SHP77 (cell line): ENCODE data around the gene MDM2.

ENCODE experiments used
- DNase-seq, 2 experiments: peaks; one replicate each; lab custom pipeline; 2025; lab: John Stamatoyannopoulos, UW

Gene MDM2

DNA sequence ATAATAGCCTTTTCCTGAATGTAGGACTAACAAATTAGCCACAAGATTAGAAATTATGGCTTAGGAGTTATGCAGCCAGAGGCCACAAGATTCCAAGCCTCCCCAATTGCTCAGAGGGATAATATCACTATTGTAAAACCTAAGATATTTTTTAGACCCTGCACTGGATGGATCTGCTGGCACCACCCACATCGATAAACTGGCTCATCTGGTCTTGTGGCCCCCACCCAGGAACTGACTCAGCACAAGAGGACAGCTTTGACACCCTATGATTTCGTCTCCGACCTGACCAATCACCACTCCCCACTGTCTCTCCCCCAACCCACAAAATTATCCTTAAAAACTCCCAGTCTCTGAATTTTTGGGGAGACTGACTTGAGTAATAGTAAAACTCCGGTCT lies 70.3 kb downstream of the MDM2 start:
- no peak for DNase-seq

DNA sequence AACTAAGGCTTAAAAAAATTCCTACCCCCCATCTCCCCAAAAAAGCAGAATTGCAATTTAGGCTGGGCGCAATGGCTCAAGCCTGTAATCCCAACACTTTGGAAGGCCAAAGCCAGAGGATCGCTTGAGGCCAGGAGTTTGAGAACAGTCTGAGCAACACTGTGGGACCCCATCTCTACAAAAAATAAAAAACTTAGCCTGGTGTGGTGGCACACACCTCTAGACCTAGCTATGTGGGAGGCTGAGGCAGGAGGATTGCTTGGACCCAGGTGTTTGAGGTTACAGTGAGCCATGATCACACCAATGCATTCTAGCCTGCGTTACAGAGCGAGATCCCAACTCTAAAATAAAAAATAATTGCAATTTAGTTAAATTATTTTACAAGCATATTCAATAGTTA lies 70.9 kb downstream of the MDM2 start:
- no peak for DNase-seq

DNA sequence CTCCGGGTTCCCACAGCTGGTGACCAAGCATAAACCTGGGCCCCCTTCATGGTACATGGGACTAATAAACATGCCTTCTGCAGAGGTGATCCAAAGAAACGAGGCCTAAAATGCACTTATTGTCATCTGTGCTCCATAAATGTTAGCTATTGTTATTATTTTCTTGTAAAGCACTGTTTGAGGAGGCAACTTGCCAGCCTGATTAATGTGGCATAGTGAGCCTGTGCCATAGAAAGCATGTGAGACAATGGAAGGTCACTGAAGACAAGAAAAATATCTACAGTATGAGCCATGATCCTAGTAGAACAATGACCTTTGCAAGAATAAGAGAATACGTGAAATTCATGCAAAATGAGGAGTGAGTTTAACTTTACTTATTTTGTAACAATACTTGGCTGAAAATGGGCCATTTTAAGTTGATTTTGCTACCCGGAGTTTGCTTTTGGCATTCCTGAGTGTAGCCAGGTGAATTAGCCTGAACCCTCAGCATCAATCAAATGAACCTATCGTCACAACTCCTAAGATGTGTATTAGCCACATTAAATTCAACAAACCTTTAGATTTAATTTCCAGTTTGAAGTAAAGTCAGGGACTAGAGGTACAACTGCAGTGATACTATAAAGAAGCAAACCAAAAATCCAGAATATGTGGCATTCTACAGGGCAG lies 72.8 kb downstream of the MDM2 start:
- no peak for DNase-seq

DNA sequence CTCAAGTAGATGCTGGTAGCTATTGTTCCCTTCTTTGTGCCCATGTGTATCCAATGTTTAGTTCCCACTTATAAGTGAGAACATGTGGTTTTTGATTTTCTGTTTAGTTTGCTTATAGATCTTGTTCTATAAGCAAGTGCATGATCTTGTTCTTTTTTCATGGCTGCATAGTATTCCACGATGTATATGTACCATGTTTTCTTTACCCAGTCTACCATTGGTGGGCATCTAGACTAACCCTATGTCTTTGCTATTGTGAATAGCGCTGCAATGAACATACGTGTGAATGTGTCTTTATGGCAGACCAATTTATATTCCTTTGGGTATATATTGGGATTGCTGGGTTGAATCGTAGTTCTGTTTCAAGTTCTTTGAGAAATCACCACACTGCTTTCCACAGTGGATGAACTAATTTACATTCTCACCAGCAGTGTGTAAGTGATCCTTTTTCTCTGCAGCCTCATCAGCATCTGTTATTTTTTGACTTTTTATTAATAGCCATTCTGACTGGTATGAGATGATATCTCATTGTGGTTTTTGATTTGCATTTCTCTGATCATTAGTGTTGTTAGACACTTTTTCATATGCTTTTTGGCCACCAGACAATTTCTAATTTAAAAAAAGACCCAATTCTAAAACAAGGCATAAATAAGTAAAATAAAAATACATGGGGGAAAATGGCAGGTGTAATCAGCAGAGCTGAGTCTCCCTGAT lies 74.4 kb downstream of the MDM2 start:
- DNase-seq: no peak

DNA sequence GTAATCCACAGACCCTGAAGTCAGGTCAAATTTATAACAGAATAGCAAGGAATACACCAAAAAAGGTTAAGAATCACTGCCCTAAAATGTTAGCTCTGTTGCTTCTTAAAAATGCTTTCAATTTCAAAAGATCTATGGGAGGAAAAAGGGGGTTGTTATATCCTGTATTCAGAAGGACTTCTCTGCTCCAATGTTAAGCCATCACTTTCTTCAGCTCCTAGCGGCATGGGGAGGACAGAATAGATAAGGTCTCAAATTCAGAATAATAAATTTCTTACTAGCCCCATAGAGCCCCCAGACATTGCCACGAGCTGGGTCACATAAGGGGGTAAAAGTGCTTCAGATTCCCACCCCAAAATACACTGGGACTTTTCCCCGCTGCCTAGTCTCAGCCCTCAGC lies 75.2 kb downstream of the MDM2 start:
- no peak for DNase-seq

DNA sequence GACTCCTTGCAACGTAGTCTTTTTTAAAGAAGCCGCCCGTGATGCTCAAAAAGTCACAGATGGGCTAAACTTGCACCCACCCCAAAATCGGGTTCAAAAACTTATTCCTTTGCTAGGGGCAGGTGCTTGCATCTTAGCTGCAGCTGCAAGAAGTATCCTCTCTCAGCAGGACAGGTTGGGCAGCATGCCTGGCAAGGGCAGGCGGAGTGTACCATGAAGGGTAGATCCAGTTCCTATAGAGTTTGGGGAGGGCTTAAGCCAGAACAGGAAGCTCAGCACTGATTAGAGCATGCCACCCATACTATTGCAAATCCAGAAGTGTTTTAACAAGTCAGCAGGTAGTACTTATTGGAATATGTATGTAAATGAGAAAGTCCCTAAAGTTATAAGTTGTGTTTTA lies 76.3 kb downstream of the MDM2 start:
- DNase-seq: no peak

DNA sequence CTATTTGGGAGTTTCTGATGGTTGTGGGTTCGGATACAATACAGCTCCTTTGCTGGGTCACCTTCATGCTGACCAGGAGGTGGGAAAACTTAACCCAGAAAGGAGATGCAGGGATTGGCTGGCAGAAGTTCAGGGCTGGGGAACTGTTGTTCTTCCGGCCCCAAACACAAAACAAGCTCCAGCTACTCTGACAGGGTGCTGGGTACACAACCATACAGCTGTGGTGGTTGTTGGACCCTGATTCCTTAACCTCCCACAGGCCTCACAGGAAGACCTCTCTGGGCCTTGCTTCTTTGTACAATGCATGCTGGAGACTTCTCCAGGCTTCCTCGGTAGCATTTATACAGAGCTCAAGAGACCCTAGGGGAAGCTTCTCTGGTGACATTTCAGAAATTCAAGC lies 77.4 kb downstream of the MDM2 start:
- no peak for DNase-seq

DNA sequence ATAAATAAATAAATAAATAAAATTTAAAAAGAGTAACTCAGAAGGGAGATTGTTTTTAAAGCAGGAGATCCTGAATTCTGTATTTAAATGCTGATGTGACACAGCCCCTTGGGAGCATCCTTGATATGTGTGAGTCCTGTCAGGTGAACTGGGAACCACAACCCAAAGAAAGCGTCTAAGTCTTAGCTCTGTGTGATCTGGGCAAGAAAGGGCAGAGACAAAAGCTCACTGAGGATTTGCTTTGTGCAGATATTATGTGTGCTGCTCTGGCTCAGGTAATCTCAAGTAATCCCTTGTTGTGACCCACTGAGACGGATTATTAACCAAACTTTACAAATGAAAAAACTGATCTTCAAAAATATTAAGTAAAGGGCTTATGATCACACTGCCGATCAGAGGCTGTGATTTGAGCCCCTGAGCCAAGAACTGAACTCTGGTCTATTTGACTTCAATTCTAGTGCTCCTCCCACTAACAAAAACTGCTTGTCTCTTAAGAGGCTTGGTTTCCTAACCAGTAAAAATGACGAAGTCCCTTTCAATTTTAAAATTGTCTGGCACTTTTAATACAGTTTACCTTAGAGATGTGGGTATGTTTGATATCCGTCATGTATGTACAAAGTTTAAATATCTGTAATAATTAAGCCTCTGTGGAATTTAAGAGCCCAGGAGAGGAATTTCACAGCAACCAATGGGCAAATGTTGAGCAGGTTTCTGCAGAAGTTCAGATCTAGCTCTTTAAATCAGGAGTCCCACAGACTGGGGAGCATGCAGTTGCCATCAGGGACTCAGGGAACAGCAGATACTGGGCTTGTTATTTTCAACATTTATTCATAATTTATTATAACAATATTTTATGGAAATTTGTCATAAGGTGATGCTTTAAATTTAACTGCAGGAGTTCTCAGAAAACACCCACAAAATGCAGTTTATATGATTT lies 78.9 kb downstream of the MDM2 start:
- no peak for DNase-seq

DNA sequence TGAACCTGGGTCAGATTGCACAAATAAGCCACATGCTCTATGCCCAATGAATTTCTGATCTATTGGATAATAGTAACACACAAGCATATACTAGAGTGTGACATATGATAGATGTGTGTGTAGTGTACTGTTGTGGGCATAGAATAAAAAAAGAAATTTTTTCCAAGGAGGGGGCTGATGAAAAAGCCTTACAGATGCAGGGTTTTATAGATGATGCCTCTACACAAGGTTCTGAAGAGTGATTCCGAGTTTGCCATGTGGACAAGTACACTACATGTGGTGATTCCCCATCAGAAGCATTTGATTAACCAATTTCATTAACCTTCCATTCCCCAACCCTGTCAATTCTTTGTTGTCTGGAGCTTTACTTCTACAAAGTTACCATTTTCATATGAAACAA lies 79.7 kb downstream of the MDM2 start:
- DNase-seq: no peak

DNA sequence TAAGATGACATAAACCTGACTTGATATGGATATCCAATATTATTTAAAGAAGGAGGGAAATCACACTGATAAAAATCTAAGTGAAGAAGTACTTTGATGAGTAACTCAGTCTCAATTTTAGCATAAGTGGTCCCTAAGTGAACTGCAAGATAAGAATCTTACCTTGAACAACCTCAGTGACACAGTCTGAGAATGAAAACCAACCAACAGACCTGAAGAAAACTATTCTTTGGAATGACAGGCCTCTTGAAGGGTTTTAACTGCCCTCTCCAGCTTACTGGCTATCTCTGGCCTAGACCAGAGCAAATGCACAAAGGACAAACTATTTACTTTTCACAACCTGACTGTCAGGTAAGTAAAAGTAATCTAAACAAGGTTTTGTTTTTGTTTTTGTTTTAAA lies 80.3 kb downstream of the MDM2 start:
- no peak for DNase-seq

DNA sequence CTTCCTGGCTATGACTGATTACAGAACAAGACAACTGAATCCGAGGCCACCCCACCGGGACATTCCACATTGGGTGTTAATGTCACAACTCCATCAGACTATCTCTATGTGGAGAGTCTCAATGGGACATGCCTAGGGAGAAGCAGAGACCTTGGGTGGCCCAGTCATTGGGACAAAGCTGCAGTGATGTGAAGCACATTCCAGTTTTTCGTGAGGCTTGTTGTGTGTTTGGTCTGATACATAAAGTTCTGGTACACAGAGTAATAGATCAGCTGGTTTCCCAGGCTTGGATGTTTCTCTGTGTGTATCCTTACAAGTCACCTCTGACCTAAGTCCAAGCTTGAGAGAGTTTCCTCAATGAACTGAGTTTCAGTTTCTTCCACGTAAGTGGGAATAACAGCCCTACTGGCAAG lies 82.7 kb downstream of the MDM2 start:
- DNase-seq: no peak

DNA sequence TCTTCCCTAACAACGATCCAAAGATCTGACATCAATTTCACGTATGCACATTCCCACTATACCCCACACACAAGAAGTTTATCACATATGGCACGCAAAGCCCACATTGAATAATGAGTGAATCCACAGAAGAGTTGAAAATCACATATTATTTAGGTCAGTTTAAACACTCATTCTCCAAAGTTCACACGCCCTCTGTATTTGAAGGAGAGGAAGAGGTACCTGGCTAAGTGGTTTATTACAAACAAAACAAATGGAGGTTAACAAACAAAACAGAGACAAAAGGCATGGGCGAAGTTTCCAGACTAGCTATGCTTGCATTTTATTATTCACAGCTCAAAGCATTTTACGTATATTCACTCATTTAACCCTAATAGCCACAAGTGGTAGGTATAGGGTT lies 83.2 kb downstream of the MDM2 start:
- no peak for DNase-seq

DNA sequence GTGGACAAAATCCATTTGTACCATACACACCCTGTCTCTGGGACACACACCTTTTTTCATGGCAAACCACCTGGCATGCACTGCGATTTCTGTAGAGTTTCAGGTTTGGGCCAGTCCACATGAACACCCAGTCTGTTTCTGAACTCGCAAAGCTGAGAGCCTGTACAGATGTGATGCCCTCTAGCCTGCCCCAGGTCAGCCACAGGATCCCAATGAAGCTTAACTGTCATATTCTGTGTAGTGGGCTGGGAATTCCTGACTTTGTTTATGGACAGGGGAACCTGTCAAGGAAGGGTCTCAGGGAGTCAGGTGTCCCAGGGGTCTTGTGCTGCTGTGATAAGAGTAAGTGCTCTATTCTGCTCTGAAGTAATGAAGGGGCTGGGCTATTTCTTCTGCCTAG lies 85.2 kb downstream of the MDM2 start:
- no peak for DNase-seq

DNA sequence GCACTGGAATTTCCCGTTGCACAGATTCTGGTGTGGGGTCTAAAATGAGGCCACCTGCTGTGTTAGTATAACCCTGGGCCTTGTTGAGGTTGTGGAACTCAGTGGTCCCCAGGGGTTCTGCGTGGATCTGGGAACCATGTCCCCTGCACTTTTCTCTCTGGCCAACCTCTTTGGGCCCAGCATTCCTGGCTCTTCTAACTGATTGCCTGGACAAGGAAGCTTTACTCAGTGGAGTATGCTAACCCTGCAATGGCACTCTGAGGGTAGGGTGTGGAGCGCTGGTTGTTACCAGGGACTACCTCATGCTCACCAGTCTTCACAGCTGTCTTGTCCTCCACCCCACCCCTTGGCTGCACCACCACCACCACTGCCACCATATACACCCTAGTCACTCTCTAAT lies 85.8 kb downstream of the MDM2 start:
- no peak for DNase-seq

DNA sequence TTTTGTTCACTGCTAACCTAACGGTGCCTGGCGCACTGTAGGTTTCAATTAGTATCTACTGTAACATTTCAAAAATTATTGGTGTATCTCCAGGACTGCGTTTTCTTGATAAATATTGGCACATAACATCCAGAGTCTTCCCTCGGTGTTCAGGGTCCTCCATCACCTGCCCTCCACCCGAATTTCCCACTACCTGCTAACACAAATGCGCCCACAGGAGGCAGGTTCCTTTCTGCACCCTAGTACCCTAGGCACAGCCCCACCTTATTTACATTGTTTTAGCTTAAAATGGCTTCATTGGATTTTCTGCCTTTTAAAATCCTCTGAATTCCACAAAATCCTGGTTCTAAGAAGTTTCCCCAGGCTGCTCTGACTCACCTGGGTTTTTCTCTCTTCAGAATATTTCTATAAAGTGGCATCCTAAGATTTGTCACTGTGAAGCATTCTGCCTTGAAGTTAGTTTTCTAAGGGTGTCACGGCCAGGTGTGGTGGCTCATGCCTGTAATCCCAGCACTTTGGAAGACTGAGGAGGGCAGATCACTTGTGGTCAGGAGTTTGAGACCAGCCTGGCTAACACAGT lies 86.4 kb downstream of the MDM2 start:
- DNase-seq: no peak

DNA sequence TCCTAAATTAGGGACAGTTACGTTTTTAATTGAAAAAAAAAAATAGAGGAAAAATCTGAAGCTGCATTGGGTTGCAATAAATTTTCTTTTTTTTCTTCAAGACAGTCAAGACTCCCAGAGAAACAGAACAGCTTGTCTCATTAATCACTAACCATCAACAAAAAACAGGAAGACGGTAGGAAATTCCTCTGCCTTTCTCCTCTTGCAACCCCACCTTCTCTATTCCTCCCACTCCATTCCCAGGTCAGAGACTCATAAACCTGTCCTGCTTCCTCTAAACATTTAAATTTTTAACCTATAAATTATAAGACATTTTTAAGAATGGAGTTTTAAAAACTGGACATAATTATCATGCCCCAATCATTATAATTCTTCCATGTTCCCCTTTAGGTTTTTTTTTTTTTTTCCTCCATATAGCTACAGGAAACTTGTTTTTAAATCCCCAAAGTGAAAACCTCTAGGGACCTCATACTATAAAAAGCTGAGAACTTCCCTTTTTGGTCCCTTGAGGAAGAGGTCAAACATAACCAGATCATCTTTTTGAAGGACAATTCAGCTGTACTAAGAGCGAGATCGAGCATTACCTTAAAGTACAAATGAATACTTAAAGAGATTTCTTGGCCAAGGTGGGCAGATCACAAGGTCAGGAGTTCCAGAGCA lies 89.0 kb downstream of the MDM2 start:
- DNase-seq: no peak

DNA sequence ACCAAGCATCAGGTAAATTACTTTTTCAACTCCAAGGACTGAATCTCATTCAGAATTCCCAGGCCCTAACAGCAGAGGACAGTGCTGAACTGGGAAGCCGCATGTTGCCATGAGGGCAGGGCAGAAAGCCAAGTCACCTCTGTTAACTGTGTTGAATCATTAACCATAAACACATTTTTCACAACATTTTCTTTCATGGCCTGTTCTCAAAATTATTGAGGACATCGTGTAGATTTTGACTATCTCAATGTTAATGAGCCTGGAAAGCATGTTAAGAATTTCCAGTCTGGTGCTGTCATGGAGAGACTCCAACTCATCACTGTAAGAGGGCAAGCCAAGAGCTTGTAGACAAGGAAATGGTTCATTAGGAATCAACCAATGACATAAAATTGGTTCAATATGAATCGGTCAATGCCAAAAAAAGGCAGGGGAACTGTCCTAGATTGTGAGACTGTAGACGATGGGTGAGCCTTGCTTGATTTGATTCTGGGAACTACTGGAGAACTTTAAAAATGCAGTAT lies 91.3 kb downstream of the MDM2 start:
- no peak for DNase-seq

DNA sequence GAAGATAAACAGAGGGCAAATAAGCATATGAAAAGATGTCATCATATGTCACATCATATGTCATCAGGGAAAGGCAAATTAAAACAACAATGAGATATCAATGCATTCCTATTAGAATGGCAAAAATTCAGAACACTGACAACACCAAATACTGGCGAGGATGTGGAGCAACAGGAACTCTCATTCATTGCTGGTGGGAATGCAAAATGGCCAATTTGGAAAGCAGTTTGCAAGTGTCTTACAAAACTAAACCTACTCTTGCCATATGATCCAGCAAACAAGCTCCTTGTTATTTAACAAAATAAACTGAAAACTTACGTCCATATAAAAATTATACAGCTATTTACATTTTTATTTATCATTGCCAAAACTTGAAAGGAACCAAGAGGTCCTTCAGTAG lies 92.3 kb downstream of the MDM2 start:
- no peak for DNase-seq
